GM21447 (cell line): ENCODE data around the gene CD69.

Experiments
- ATAC-seq: cut with Tn5 transposase; IDR thresholded peaks from one replicate; pipeline ENCODE4 v1.9.1; 2021; ENCODE audit not compliant: unreplicated experiment

Gene CD69

GRCh38 chr12:9782547-9783382, 22.1 kb upstream of the CD69 start:
- ATAC-seq, result no peak

- no peak for ATAC-seq
These were observed 20.7 kb upstream of the CD69 start for GRCh38 chr12:9781360-9781759.

GRCh38 chr12:9779209-9779608, 18.5 kb upstream of the CD69 start:
- ATAC-seq, result no peak

- ATAC-seq, result no peak
These were observed 16.1 kb upstream of the CD69 start for GRCh38 chr12:9776781-9777180.

- ATAC-seq, result no peak
These were observed 12.6 kb upstream of the CD69 start for GRCh38 chr12:9773216-9773877.

GRCh38 chr12:9763025-9763424, 2.3 kb upstream of the CD69 start:
- no peak for ATAC-seq

GRCh38 chr12:9762369-9762768, 1.7 kb upstream of the CD69 start:
- no peak for ATAC-seq

- ATAC-seq, result no peak
These were observed 699 bp upstream of the CD69 start for GRCh38 chr12:9761419-9761781.

- no peak for ATAC-seq
These were observed 581 bp downstream of the CD69 start for GRCh38 chr12:9760120-9760519.

GRCh38 chr12:9759694-9760093, 1.0 kb downstream of the CD69 start:
- no peak for ATAC-seq

- ATAC-seq, result no peak
These were observed 2.6 kb downstream of the CD69 start for GRCh38 chr12:9758119-9758518.

GRCh38 chr12:9757433-9758025, 3.2 kb downstream of the CD69 start:
- no peak for ATAC-seq

GRCh38 chr12:9756706-9757105, 4.0 kb downstream of the CD69 start:
- no peak for ATAC-seq

- ATAC-seq, result no peak
These were observed 4.5 kb downstream of the CD69 start for GRCh38 chr12:9756170-9756569.

- ATAC-seq, result no peak
These were observed 5.1 kb downstream of the CD69 start for GRCh38 chr12:9755567-9755966.

GRCh38 chr12:9755035-9755434, 5.7 kb downstream of the CD69 start:
- no peak for ATAC-seq

- no peak for ATAC-seq
These were observed 6.4 kb downstream of the CD69 start for GRCh38 chr12:9754099-9754927.

GRCh38 chr12:9753498-9753897, 7.2 kb downstream of the CD69 start:
- no peak for ATAC-seq

GRCh38 chr12:9753073-9753472, 7.6 kb downstream of the CD69 start:
- ATAC-seq, result no peak

- no peak for ATAC-seq
These were observed 8.4 kb downstream of the CD69 start for GRCh38 chr12:9752145-9752933.
